ENCODE measurements around the gene UBR4. TPM values are rescaled to one million over a fixed set of nuclear protein-coding genes. Genes with fewer than 3 reads are reported as not detected.
A peak's percentile ranks its signal among the peaks of the same experiment; 100 is the strongest.
"Not testable (repeated sequence)": the region's sequence is repeated elsewhere in the genome, so short reads cannot be mapped to it uniquely, and the experiment has no call there.

The UBR4 gene
- 100 to 1,000 TPM; 139 to 155 TPM for total RNA-seq

- DNase-seq (peak; percentile 98), ATAC-seq (ENCODE audit: low read depth) (peak; percentile 92)
- H3K4me1 Mint-ChIP-seq = peaks cover 54% of the 10 kb centered on the region
- peak within 1 kb of the TSS; percentile 99 for H3K27ac Mint-ChIP-seq
- H3K4me3 Mint-ChIP-seq = peak within 1 kb of the TSS; percentile 98
- no peaks in the 10 kb centered on the region for H3K9me3 Mint-ChIP-seq
- POLR2A ChIA-PET = interaction anchor here (1.2 kb wide), 2 partner anchors 42 to 101 kb away, joined by 3 to 4 read pairs; partner anchors contain the start of genes EMC1 and MRTO4
- peaks cover 7% of the 10 kb centered on the region for H3K36me3 Mint-ChIP-seq
- H3K27me3 Mint-ChIP-seq = no peaks in the 10 kb centered on the region
Measured at GRCh38 chr1:19209990-19210771, at the start of gene UBR4. TSS of gene UBR4 (minus strand) at chr1:19210266. CDS start at chr1:19210248, 18 bp downstream.

GRCh38 chr1:19258353-19258752 is 48.3 kb upstream of the UBR4 start:
- DNase-seq (no peak), ATAC-seq (ENCODE audit: low read depth) (no peak)
- H3K9me3 Mint-ChIP-seq = no peaks in the 10 kb centered on the region
- H3K27me3 Mint-ChIP-seq = no peaks in the 10 kb centered on the region
- POLR2A ChIA-PET = no interaction called here
- peaks cover 4% of the 10 kb centered on the region for H3K4me1 Mint-ChIP-seq
- H3K27ac Mint-ChIP-seq = no peak overlapping the region
- H3K4me3 Mint-ChIP-seq = no peak overlapping the region
- H3K36me3 Mint-ChIP-seq = peaks cover 5% of the 10 kb centered on the region

- Mint-ChIP-seq H3K27ac (no peak overlapping the region), H3K9me3 (no peaks in the 10 kb centered on the region), H3K4me1 (peaks cover 11% of the 10 kb centered on the region), H3K27me3 (no peaks in the 10 kb centered on the region), H3K4me3 (no peak overlapping the region), H3K36me3 (peaks cover 6% of the 10 kb centered on the region)
- POLR2A ChIA-PET = no interaction called here
- ATAC-seq (ENCODE audit: low read depth) = no peak
- DNase-seq = no peak
Measured at GRCh38 chr1:19257178-19257914, 47.3 kb upstream of the UBR4 start.

- H3K36me3 Mint-ChIP-seq; H3K9me3 Mint-ChIP-seq; ATAC-seq (ENCODE audit: low read depth); DNase-seq; H3K27ac Mint-ChIP-seq; H3K4me3 Mint-ChIP-seq; H3K27me3 Mint-ChIP-seq; POLR2A ChIA-PET: not testable (repeated sequence)
- H3K4me1 Mint-ChIP-seq = peaks cover 14% of the 10 kb centered on the region
Measured at GRCh38 chr1:19256301-19256700, 46.2 kb upstream of the UBR4 start.

- DNase-seq (no peak), ATAC-seq (ENCODE audit: low read depth) (no peak)
- POLR2A ChIA-PET = interaction anchor here (0.6 kb wide), 1 partner anchor 143 kb away, joined by 3 read pairs; no protein-coding TSS in a partner anchor
- H3K27me3 Mint-ChIP-seq = no peaks in the 10 kb centered on the region
- peaks cover 18% of the 10 kb centered on the region for H3K4me1 Mint-ChIP-seq
- H3K4me3 Mint-ChIP-seq = no peak overlapping the region
- H3K36me3 Mint-ChIP-seq = peaks cover 6% of the 10 kb centered on the region
- no peaks in the 10 kb centered on the region for H3K9me3 Mint-ChIP-seq
- no peak overlapping the region for H3K27ac Mint-ChIP-seq
Measured at GRCh38 chr1:19255288-19255687, 45.2 kb upstream of the UBR4 start.

- Mint-ChIP-seq H3K4me1 (peaks cover 21% of the 10 kb centered on the region), H3K27ac (no peak overlapping the region), H3K27me3 (no peaks in the 10 kb centered on the region), H3K9me3 (no peaks in the 10 kb centered on the region), H3K36me3 (peaks cover 6% of the 10 kb centered on the region), H3K4me3 (no peak overlapping the region)
- no peak for ATAC-seq (ENCODE audit: low read depth)
- no peak for DNase-seq
- POLR2A ChIA-PET = no interaction called here
Measured at GRCh38 chr1:19254416-19254815, 44.4 kb upstream of the UBR4 start.

GRCh38 chr1:19251305-19252196 is 41.5 kb upstream of the UBR4 start, which contains the start of the genes EMC1 and MRTO4:
TSS of gene EMC1 (minus strand) at chr1:19251524. CDS start at chr1:19251509, 15 bp downstream.
TSS of gene MRTO4 (plus strand) at chr1:19251805. CDS start at chr1:19251836, 31 bp downstream.
- no peaks in the 10 kb centered on the region for H3K9me3 Mint-ChIP-seq
- POLR2A ChIA-PET = interaction anchor here (0.9 to 1.5 kb wide), 7 partner anchors 13 to 397 kb away, joined by 3 to 5 read pairs (median 4); no protein-coding TSS in a partner anchor
- H3K27me3 Mint-ChIP-seq = no peaks in the 10 kb centered on the region
- H3K4me1 Mint-ChIP-seq = peaks cover 21% of the 10 kb centered on the region
- H3K4me3 Mint-ChIP-seq = peak within 1 kb of the TSS; percentile 92
- H3K27ac Mint-ChIP-seq = peak within 1 kb of the TSS; percentile 92
- H3K36me3 Mint-ChIP-seq = peaks cover 2% of the 10 kb centered on the region
- ATAC-seq (ENCODE audit: low read depth) (peak; percentile 89), DNase-seq (peak; percentile 98)

GRCh38 chr1:19250629-19251304 is 40.7 kb upstream of the UBR4 start:
- DNase-seq (no peak), ATAC-seq (ENCODE audit: low read depth) (no peak)
- Mint-ChIP-seq H3K27me3 (no peaks in the 10 kb centered on the region), H3K36me3 (peaks cover 2% of the 10 kb centered on the region), H3K4me3 (peak overlapping the region; percentile 92), H3K9me3 (no peaks in the 10 kb centered on the region), H3K27ac (peak overlapping the region; percentile 92), H3K4me1 (peaks cover 21% of the 10 kb centered on the region)
- POLR2A ChIA-PET = interaction anchor here (0.9 to 1.5 kb wide), 5 partner anchors 13 to 398 kb away, joined by 3 to 5 read pairs (median 4); no protein-coding TSS in a partner anchor

GRCh38 chr1:19240673-19241538 is 30.8 kb upstream of the UBR4 start:
- H3K4me1 Mint-ChIP-seq = no peaks in the 10 kb centered on the region
- POLR2A ChIA-PET = interaction anchor here (1.3 kb wide), 1 partner anchor 333 kb away, joined by 3 read pairs; no protein-coding TSS in a partner anchor
- peaks cover 18% of the 10 kb centered on the region for H3K36me3 Mint-ChIP-seq
- ATAC-seq (ENCODE audit: low read depth) = peak; percentile 82
- H3K27me3 Mint-ChIP-seq = no peaks in the 10 kb centered on the region
- H3K4me3 Mint-ChIP-seq = no peak overlapping the region
- no peak overlapping the region for H3K27ac Mint-ChIP-seq
- DNase-seq = peak; percentile 77
- H3K9me3 Mint-ChIP-seq = no peaks in the 10 kb centered on the region

- H3K4me3 Mint-ChIP-seq = no peak overlapping the region
- no peak for DNase-seq
- H3K9me3 Mint-ChIP-seq = no peaks in the 10 kb centered on the region
- no peak for ATAC-seq (ENCODE audit: low read depth)
- no peak overlapping the region for H3K27ac Mint-ChIP-seq
- H3K4me1 Mint-ChIP-seq = no peaks in the 10 kb centered on the region
- no peaks in the 10 kb centered on the region for H3K27me3 Mint-ChIP-seq
- peaks cover 18% of the 10 kb centered on the region for H3K36me3 Mint-ChIP-seq
- POLR2A ChIA-PET = no interaction called here
Measured at GRCh38 chr1:19239876-19240275, 29.8 kb upstream of the UBR4 start.

- Mint-ChIP-seq H3K27me3 (no peaks in the 10 kb centered on the region), H3K9me3 (no peaks in the 10 kb centered on the region), H3K4me3 (no peak overlapping the region), H3K36me3 (peaks cover 14% of the 10 kb centered on the region), H3K4me1 (no peaks in the 10 kb centered on the region), H3K27ac (no peak overlapping the region)
- ATAC-seq (ENCODE audit: low read depth) = no peak
- POLR2A ChIA-PET = no interaction called here
- DNase-seq = no peak
Measured at GRCh38 chr1:19234224-19234623, 24.2 kb upstream of the UBR4 start.

- POLR2A ChIA-PET = no interaction called here
- no peak overlapping the region for H3K4me3 Mint-ChIP-seq
- no peaks in the 10 kb centered on the region for H3K9me3 Mint-ChIP-seq
- ATAC-seq (ENCODE audit: low read depth) (no peak), DNase-seq (no peak)
- no peaks in the 10 kb centered on the region for H3K4me1 Mint-ChIP-seq
- no peaks in the 10 kb centered on the region for H3K27me3 Mint-ChIP-seq
- H3K36me3 Mint-ChIP-seq = peaks cover 8% of the 10 kb centered on the region
- H3K27ac Mint-ChIP-seq = no peak overlapping the region
Measured at GRCh38 chr1:19232524-19232846, 22.4 kb upstream of the UBR4 start.
